Activated CD4-positive, alpha-beta memory T cell treated with anti-CD3 and anti-CD28 coated beads for 36 hours (primary cell): ENCODE data around the gene PTPN2. TPM values are rescaled to one million over a fixed set of nuclear protein-coding genes. Genes with fewer than 3 reads are reported as not detected.

Experiments
- CTCF ChIA-PET: fragments of 350-600 bp; sonication (Branson Sonifier 250); formaldehyde crosslinking; loops from one replicate; lab custom pipeline; 2021; ENCODE audit warnings: antibody characterized with exemption, inconsistent platforms; lab: Charles Lee
- POLR2A ChIA-PET: fragments of 350-600 bp; sonication (Branson Sonifier 250); formaldehyde crosslinking; loops from one replicate; lab custom pipeline; 2021; ENCODE audit warnings: antibody characterized with exemption; lab: Charles Lee
- DNase-seq: peaks from one replicate; pipeline ENCODE4 v3.0.0-alpha.2; 2020
- H3K27ac Mint-ChIP-seq: one replicate; pipeline ENCODE4 v1.8.0; 2021; ENCODE audit warnings: mixed read lengths
- H3K27me3 Mint-ChIP-seq: one replicate; pipeline ENCODE4 v1.8.0; 2021; ENCODE audit warnings: mixed read lengths
- H3K36me3 Mint-ChIP-seq: one replicate; pipeline ENCODE4 v1.8.0; 2021; ENCODE audit warnings: mixed read lengths
- H3K4me1 Mint-ChIP-seq: one replicate; pipeline ENCODE4 v1.8.0; 2021; ENCODE audit warnings: low read depth, mixed read lengths
- H3K4me3 Mint-ChIP-seq: one replicate; pipeline ENCODE4 v1.8.0; 2021; ENCODE audit warnings: mild to moderate bottlenecking, mixed read lengths
- H3K9me3 Mint-ChIP-seq: one replicate; pipeline ENCODE4 v1.8.0; 2021; ENCODE audit warnings: mixed read lengths
- intact Hi-C: fragments of 100-400 bp; cut with micrococcal nuclease; formaldehyde crosslinking; loops from one replicate; pipeline ENCODE4 v1.15.1; 2023
- total RNA-seq, 2 experiments: library from RNA; stranded (reverse); gene quantifications; one replicate each; pipeline ENCODE4 v1.2.3, GENCODE V29; 2021

PTPN2 gene
- total RNA-seq, 2 experiments from 2014 or later: 68.8 to 73.3 TPM

GRCh38 chr18:12819841-12820240, 64.2 kb downstream of the PTPN2 start:
- DNase-seq: no peak
- no peak overlapping the region for H3K4me3 Mint-ChIP-seq
- H3K4me1 Mint-ChIP-seq: peaks cover 19% of the 10 kb centered on the region
- H3K27me3 Mint-ChIP-seq: no peaks in the 10 kb centered on the region
- H3K9me3 Mint-ChIP-seq: no peaks in the 10 kb centered on the region
- H3K27ac Mint-ChIP-seq: no peak overlapping the region
- POLR2A ChIA-PET: interaction anchor here (0.7 kb wide), 1 partner anchor 63 kb away, joined by 4 read pairs; no protein-coding TSS in a partner anchor
- peaks cover 41% of the 10 kb centered on the region for H3K36me3 Mint-ChIP-seq
- intact Hi-C loops: loop anchor here (5.0 kb wide), 1 partner anchor 37 kb away; no protein-coding TSS in a partner anchor
- CTCF ChIA-PET: interaction anchor here (0.7 kb wide), 1 partner anchor 76 kb away, joined by 3 read pairs; no protein-coding TSS in a partner anchor

- CTCF ChIA-PET: interaction anchor here (0.7 kb wide), 1 partner anchor 76 kb away, joined by 3 read pairs; no protein-coding TSS in a partner anchor
- H3K9me3 Mint-ChIP-seq: no peaks in the 10 kb centered on the region
- H3K4me1 Mint-ChIP-seq: peaks cover 16% of the 10 kb centered on the region
- intact Hi-C loops: no loop called here
- H3K27me3 Mint-ChIP-seq: no peaks in the 10 kb centered on the region
- H3K27ac Mint-ChIP-seq: no peak overlapping the region
- DNase-seq: peak; percentile 24
- H3K36me3 Mint-ChIP-seq: peaks cover 40% of the 10 kb centered on the region
- POLR2A ChIA-PET: interaction anchor here (0.7 kb wide), 1 partner anchor 64 kb away, joined by 4 read pairs; no protein-coding TSS in a partner anchor
- H3K4me3 Mint-ChIP-seq: no peak overlapping the region
Observed at GRCh38 chr18:12819322-12819721, 64.7 kb downstream of the PTPN2 start.

GRCh38 chr18:12818243-12818642, 65.8 kb downstream of the PTPN2 start:
- ChIA-PET POLR2A (no interaction called here), CTCF (no interaction called here)
- peaks cover 10% of the 10 kb centered on the region for H3K4me1 Mint-ChIP-seq
- no peak overlapping the region for H3K4me3 Mint-ChIP-seq
- intact Hi-C loops: no loop called here
- no peaks in the 10 kb centered on the region for H3K9me3 Mint-ChIP-seq
- H3K36me3 Mint-ChIP-seq: peaks cover 40% of the 10 kb centered on the region
- no peak for DNase-seq
- no peaks in the 10 kb centered on the region for H3K27me3 Mint-ChIP-seq
- H3K27ac Mint-ChIP-seq: no peak overlapping the region

- Mint-ChIP-seq H3K9me3 (no peaks in the 10 kb centered on the region), H3K27me3 (no peaks in the 10 kb centered on the region), H3K4me3 (no peak overlapping the region), H3K4me1 (peaks cover 13% of the 10 kb centered on the region), H3K27ac (no peak overlapping the region), H3K36me3 (peaks cover 37% of the 10 kb centered on the region)
- ChIA-PET POLR2A (no interaction called here), CTCF (interaction anchor here (0.6 kb wide), 1 partner anchor 69 kb away, joined by 3 read pairs; no protein-coding TSS in a partner anchor)
- intact Hi-C loops: no loop called here
- no peak for DNase-seq
Observed at GRCh38 chr18:12816451-12816850, 67.6 kb downstream of the PTPN2 start.

- Mint-ChIP-seq H3K4me3 (no peak overlapping the region), H3K36me3 (peaks cover 45% of the 10 kb centered on the region), H3K4me1 (peaks cover 3% of the 10 kb centered on the region), H3K27ac (peak overlapping the region; percentile 7), H3K27me3 (no peaks in the 10 kb centered on the region), H3K9me3 (no peaks in the 10 kb centered on the region)
- ChIA-PET POLR2A (interaction anchor here (1.4 kb wide), 1 partner anchor 72 kb away, joined by 4 read pairs; the partner anchor contains the start of gene PTPN2), CTCF (interaction anchor here (1.0 kb wide), 1 partner anchor 75 kb away, joined by 3 read pairs; no protein-coding TSS in a partner anchor)
- intact Hi-C loops: no loop called here
- peak; percentile 41 for DNase-seq
Observed at GRCh38 chr18:12811191-12811950, 72.7 kb downstream of the PTPN2 start.

- CTCF ChIA-PET: interaction anchor here (0.6 to 1.5 kb wide), 3 partner anchors 90 to 184 kb away, joined by 3 to 4 read pairs (median 3); no protein-coding TSS in a partner anchor
- H3K36me3 Mint-ChIP-seq: peaks cover 32% of the 10 kb centered on the region
Observed at GRCh38 chr18:12803069-12803936, 80.7 kb downstream of the PTPN2 start.

GRCh38 chr18:12802538-12802937, 81.5 kb downstream of the PTPN2 start:
- no peaks in the 10 kb centered on the region for H3K27me3 Mint-ChIP-seq
- no peaks in the 10 kb centered on the region for H3K9me3 Mint-ChIP-seq
- DNase-seq: no peak
- H3K4me1 Mint-ChIP-seq: peaks cover 10% of the 10 kb centered on the region
- POLR2A ChIA-PET: interaction anchor here (0.8 kb wide), 1 partner anchor 80 kb away, joined by 3 read pairs; no protein-coding TSS in a partner anchor
- CTCF ChIA-PET: interaction anchor here (1.2 to 1.5 kb wide), 2 partner anchors 91 to 132 kb away, joined by 3 to 4 read pairs; no protein-coding TSS in a partner anchor
- H3K4me3 Mint-ChIP-seq: no peak overlapping the region
- H3K36me3 Mint-ChIP-seq: peaks cover 32% of the 10 kb centered on the region
- H3K27ac Mint-ChIP-seq: no peak overlapping the region
- intact Hi-C loops: loop anchor here (2.0 kb wide), 1 partner anchor 36 kb away; no protein-coding TSS in a partner anchor

More at GRCh38 chr18:12803069-12803936, 80.7 kb downstream of the PTPN2 start:
- Mint-ChIP-seq H3K27ac (no peak overlapping the region), H3K4me1 (peaks cover 10% of the 10 kb centered on the region), H3K9me3 (no peaks in the 10 kb centered on the region), H3K27me3 (no peaks in the 10 kb centered on the region), H3K4me3 (no peak overlapping the region)
- intact Hi-C loops: loop anchor here (2.0 kb wide), 1 partner anchor 35 kb away; no protein-coding TSS in a partner anchor
- POLR2A ChIA-PET: interaction anchor here (0.8 kb wide), 1 partner anchor 80 kb away, joined by 3 read pairs; no protein-coding TSS in a partner anchor
- DNase-seq: no peak

GRCh38 chr18:12796448-12796847, 87.6 kb downstream of the PTPN2 start:
- ChIA-PET CTCF (interaction anchor here (0.7 to 1.7 kb wide), 2 partner anchors 69 to 363 kb away, joined by 3 to 6 read pairs; no protein-coding TSS in a partner anchor), POLR2A (no interaction called here)
- H3K4me3 Mint-ChIP-seq: no peak overlapping the region
- H3K4me1 Mint-ChIP-seq: no peaks in the 10 kb centered on the region
- intact Hi-C loops: no loop called here
- H3K9me3 Mint-ChIP-seq: no peaks in the 10 kb centered on the region
- H3K27ac Mint-ChIP-seq: no peak overlapping the region
- no peaks in the 10 kb centered on the region for H3K27me3 Mint-ChIP-seq
- no peak for DNase-seq
- peaks cover 16% of the 10 kb centered on the region for H3K36me3 Mint-ChIP-seq

- Mint-ChIP-seq H3K4me1 (no peaks in the 10 kb centered on the region), H3K4me3 (no peak overlapping the region), H3K9me3 (no peaks in the 10 kb centered on the region), H3K27ac (no peak overlapping the region), H3K27me3 (no peaks in the 10 kb centered on the region), H3K36me3 (peaks cover 8% of the 10 kb centered on the region)
- DNase-seq: no peak
- intact Hi-C loops: no loop called here
- CTCF ChIA-PET: no interaction called here
- POLR2A ChIA-PET: no interaction called here
Observed at GRCh38 chr18:12791610-12792009, 92.4 kb downstream of the PTPN2 start.

GRCh38 chr18:12786669-12787068, 97.4 kb downstream of the PTPN2 start:
- peaks cover 8% of the 10 kb centered on the region for H3K36me3 Mint-ChIP-seq
- DNase-seq: no peak
- intact Hi-C loops: no loop called here
- no peaks in the 10 kb centered on the region for H3K27me3 Mint-ChIP-seq
- H3K4me1 Mint-ChIP-seq: no peaks in the 10 kb centered on the region
- no peaks in the 10 kb centered on the region for H3K9me3 Mint-ChIP-seq
- H3K4me3 Mint-ChIP-seq: no peak overlapping the region
- ChIA-PET POLR2A (interaction anchor here (0.9 kb wide), 1 partner anchor 11 kb away, joined by 3 read pairs; no protein-coding TSS in a partner anchor), CTCF (no interaction called here)
- H3K27ac Mint-ChIP-seq: no peak overlapping the region

- CTCF ChIA-PET: interaction anchor here (0.9 to 1.4 kb wide), 2 partner anchors 69 to 107 kb away, joined by 3 to 5 read pairs; no protein-coding TSS in a partner anchor
- no peak overlapping the region for H3K4me3 Mint-ChIP-seq
- POLR2A ChIA-PET: no interaction called here
- H3K27me3 Mint-ChIP-seq: no peaks in the 10 kb centered on the region
- H3K36me3 Mint-ChIP-seq: peaks cover 6% of the 10 kb centered on the region
- H3K4me1 Mint-ChIP-seq: no peaks in the 10 kb centered on the region
- peaks cover under 1% of the 10 kb centered on the region for H3K9me3 Mint-ChIP-seq
- no peak overlapping the region for H3K27ac Mint-ChIP-seq
- intact Hi-C loops: no loop called here
- DNase-seq: no peak
Observed at GRCh38 chr18:12783524-12783923, 100.5 kb downstream of the PTPN2 start.
